NCI-H2171 (cell line): Measurements from ENCODE around the gene TMEM236.

Source experiments
- DNase-seq: peaks from one replicate; lab custom pipeline; 2025; lab: John Stamatoyannopoulos, UW

The TMEM236 gene

GRCh38 chr10:17787087-17787961, 35.3 kb downstream of the TMEM236 start:
- DNase-seq = no peak

DNA sequence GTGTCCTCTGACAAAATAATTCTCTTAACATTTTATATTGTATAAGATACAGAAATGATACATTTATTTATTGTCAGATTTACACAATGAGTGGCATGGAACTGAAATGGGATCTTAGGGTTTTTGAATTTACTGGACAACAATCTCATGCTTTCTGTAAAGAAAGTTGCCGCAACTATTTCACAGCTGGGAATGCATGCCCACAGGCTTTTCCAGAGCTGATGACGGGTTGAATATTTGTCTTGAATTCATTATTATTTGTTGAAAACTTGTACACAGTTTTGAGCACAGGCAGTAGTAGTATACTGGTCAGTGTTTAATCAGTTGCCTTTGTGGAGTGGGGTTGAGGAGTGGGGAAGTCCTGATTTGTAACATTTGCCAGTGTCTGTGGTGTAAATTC, 36.6 kb downstream of the TMEM236 start:
- no peak for DNase-seq

DNA sequence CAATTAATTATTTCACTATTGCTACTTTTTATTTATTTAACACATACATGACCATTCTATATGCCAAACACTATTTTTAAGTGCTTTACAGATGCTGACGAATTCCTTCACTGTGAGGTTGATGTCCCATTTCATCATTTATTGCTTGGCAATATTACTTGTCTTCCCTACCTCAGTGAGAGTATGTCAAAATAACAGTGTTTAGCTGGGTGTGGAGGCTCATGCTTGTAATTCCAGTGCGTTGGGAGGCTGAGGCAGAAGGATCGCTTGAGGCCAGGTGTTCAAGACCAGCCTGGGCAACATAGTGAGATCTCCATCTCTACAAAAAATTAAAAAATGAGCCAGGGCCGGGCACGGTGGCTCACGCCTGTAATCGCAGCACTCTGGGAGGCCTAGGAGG, 37.4 kb downstream of the TMEM236 start:
- no peak for DNase-seq

DNA sequence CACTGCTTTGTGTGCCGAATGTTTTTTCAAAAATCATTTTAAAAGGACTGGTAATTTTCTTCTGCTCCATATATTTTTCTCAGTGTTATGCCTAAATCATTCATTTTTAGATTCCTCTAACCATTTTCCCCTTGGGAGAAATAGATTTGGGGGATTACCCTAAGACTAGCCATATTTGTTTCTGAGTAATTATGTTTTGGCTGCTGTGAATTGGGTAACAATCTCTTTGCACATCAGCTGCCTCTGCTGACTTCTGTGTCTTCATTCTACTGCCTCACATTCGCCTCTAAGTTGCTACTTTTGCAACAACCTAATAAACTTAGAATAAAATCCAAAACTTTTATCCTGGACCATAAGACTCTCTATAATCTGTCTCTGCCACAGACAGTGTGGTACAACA, 38.6 kb downstream of the TMEM236 start:
- no peak for DNase-seq

GRCh38 chr10:17792991-17793390, 41.0 kb downstream of the TMEM236 start:
- no peak for DNase-seq

- no peak for DNase-seq
Measured at GRCh38 chr10:17793823-17794644, 42.0 kb downstream of the TMEM236 start.

DNA sequence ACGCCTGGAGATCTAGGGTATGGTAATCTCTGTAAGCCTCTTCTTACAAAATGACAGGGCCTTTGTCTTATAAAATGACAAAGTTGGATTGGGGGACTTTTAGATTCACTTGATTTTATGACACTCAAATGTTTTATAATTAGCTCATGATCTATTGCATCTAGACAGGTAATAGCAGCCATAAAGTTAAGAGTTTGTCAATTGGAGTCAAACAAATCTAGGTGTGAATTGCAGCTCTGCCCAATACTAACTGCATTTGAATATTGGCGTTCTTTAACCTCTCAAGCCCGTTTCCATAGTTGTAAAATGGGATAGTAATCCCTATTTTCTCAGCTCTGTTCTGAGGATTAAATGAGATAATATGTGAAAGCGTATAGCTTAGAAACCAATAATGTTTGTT, 43.1 kb downstream of the TMEM236 start:
- DNase-seq = no peak

DNA sequence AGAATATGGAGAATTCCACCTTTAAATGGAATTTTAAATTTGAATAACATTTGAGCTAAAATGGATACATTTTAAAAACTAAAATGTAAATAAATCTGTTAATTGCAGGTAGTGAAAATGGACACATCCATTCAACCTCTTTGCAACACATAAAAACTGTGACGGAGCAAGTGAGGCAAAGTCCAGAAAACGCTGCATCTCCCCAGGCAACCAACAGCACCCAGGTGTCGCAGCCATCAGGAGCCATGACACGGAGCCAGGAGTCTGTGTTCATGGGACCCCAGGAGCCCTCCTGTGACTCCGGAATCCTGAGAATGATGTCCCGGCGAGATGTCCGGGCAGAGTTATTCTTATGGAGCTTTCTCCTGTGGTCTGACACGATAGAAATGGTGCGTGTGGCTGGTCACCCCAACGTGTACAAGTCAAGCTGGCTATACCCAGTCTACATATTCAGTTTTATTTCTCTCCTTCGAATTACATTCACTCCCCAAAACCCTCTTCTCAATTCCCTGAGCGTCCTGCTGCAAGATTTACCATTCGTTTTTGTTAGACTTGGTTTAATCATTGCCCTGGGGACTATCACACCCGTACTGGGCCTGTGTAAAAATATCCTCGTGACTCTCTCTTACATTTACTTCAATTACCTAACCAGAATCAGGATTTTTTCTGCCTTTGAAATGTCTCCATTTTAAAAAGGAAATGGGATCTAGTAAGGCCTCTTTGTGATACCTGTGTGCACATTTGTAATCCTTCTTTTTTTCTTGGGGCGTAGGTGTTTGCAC, 44.0 kb downstream of the TMEM236 start:
- no peak for DNase-seq

DNA sequence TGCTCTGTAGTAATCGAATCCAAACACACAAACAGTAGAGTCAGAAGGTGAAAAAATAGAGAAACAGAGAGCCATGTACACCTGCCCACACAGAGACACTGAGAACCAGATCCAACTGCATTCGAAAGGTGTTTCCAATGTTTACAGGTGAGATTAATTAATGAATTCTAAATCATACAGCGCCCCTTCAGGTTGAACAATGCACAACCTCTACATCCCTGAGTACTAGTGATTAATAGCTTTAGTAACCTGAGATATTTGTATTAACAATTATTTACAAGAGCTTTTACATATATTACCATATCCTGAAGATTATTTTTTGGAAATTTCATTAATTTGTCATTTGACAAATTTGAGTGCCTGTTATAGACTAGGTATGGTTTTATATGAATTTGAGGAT, 49.5 kb downstream of the TMEM236 start:
- no peak for DNase-seq

DNA sequence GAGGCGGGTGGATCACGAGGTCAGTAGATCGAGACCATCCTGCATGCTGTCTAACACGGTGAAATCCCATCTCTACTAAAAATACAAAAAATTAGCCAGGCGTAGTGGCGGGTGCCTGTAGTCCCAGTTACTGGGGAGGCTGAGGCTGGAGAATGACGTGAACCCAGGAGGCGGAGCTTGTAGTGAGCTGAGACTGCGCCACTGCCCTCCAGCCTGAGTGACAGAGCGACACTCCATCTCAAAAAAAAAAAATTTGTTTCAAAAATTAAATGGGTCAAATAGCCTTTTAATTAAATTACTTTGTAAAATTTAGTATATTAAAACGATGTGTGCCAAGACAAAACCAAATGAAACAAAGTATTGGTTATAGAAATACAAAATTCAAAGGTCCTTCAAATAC, 50.3 kb downstream of the TMEM236 start:
- no peak for DNase-seq

DNA sequence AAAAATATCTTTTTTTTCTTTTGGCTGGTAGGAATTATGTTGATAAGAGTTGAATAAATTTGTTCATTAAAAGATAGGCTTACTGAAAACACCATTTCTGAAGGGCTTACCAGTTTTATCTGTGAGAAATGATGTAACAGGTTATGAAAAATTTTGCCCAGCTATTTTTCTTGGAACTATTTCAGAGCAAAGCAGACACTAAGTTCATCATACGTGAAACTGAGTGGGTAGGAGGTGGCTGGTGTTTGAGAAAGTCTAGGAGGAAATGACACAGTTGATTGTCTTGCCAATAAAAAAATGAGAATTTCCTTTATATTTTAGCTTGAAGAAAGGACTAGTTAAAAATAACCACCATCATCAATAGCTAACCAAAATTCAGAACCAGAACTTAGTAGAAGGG, 51.0 kb downstream of the TMEM236 start:
- no peak for DNase-seq

DNA sequence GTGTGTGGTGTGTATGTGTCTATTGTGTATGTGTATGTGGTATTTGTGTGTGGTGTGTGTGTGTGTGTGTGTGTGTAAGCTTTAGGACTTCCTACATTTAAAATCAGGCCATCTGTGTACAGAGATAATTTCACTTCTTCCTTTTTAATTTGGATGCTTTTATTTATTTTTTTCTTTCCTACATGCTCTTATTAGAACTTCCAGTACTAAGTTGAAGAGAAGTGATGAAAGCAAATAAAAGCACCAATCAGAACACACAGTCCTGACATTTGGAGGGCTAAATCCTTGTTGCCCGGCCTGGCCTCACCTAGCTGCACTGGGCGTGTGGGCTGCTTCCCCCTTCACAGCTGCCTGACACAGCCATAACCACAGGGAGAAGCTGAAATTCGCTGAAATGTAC, 53.3 kb downstream of the TMEM236 start:
- no peak for DNase-seq

DNA sequence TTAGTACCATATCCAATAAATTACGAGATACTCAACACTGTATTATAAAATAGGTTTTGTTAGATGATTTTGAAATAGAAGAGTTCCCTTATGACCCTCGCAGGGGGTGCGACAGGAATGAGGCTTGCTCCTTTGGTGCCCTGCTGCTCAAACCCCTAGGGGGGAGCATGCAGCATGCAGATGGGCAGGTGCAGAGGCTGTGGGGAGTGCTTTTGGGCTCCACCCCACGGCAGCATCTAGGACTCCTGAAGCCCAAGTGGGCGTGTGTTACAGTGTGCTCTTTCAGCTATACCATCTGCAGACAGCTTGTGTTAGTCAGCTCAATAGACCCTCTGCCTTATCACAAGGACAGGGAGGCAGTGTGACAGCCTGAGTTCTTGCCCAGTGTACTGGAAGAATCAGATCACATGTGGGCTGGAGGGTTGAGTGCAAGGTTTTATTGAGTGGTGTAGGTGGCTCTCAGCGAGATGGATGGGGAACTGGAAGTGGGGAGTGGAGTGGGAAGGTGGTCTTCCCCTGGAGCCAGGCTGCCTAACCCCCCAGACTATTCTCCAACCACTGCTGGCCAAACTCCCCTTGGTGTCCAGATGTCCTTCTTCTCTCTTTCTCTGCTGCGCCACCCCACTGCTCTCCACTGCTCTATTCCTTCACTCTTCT, 54.0 kb downstream of the TMEM236 start:
- no peak for DNase-seq

DNA sequence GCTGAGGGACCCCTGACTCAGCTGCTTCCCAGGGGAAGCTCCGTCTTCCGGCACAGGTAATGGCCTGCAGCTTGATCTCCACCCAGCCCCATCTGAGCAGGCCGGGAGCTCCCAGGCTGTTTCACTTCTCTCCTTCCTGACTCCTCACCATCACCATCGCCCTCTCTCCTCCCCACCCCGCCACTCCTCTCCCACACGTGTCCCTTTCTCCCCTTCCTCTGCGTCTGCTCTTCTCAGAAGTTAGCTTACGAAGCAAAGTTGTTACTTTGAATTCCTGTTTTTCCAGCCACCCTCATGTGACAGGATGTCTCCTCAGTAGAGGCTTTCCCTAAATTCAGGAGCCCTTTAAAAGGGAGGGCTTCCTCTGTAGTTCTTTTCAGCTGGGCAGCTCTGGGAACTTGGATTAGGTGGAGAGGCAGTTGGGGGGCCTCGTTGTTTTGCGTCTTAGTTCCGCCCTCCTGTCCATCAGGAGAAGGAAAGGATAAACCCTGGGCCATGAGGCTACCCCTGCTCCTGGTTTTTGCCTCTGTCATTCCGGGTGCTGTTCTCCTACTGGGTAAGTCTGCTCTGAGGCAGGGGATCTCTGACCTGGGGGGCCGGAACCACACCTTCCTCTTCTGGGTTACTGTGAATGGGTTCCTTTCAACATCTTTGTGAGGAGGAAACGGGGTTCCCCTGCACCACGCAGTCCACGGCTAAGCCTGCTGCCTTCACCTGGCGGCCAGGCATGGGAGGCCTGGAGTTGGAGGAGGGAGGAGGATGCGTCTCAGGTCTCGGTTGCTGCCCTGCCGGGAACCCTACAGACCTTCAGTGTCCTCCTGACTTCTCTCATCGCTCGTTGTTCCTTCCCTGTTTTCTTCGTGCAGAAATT, 57.2 kb downstream of the TMEM236 start, which contains the start of gene MRC1:
TSS of gene MRC1 (plus strand) at position 378 of the 871 bp plus-strand sequence. CDS start at position 496, 118 bp downstream.
- DNase-seq = no peak

- DNase-seq = no peak
Measured at GRCh38 chr10:17811146-17811865, 59.3 kb downstream of the TMEM236 start.

DNA sequence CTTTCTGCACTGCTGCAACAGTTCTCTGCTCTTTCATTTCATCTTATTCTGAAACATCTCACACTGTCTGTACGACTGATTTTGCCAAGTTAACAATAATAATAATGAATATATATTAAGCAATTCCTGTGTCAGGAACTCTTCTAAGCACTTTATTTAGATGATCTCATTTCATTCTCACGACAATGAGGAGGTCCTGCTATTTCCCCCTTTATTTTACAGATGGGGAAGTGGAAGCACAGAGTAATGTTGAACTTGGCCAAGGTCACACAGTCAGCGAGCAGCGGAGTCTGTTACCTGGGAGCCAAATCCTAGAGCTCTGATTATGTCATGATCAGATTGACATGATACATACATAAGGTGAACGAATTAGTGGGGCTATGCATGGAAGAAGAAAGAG, 63.0 kb downstream of the TMEM236 start:
- DNase-seq = no peak

DNA sequence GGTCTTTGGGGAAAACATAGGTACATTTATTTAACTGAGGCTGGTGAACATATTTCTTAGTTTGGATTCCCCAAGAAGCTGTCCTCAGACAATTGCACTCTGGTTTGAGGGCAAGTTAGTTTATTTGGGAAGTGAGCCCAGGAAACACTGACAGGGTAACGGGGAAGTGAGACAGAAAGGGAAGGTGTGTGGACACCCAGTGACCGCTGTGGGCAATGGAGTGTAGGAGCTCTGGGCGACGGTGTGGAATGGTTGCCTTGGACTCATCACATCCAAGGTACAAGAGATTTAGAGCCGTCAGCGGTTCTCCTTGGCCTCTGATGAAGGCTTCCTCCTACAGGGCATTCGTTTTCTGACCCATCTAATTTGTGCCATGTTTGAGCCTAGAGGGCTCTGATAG, 64.2 kb downstream of the TMEM236 start:
- no peak for DNase-seq

- no peak for DNase-seq
Measured at GRCh38 chr10:17817316-17817715, 65.3 kb downstream of the TMEM236 start.

GRCh38 chr10:17817790-17818189, 65.8 kb downstream of the TMEM236 start:
- DNase-seq = no peak

DNA sequence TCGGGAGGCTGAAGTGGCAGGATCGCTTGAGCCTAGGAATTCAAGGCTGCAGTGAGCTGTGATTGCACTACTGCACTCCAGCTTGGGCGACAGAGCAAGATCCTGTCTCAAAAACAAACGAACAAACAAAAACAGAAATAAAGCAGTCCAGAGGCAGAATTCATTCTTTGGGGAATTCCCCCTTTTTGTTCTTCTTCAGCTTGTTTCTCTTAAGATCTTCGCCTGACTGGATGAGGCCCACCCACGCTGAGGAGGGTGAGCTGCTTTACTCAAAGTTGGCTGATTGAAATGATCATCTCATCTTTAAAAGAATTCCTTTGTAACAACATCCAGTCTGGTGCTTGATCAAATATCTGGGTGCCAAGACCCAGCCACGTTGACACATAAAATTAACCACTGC, 67.8 kb downstream of the TMEM236 start:
- no peak for DNase-seq
